HG03521 (cell line): ENCODE results near the gene ATP8B4.

Experiments
- ATAC-seq: cut with Tn5 transposase; IDR thresholded peaks from one replicate; pipeline ENCODE4 v1.9.1; 2021; ENCODE audit warnings: mild to moderate bottlenecking, moderate library complexity; ENCODE audit not compliant: unreplicated experiment

The ATP8B4 gene

GRCh38 chr15:50042775-50043174 lies 76.3 kb downstream of the ATP8B4 start:
- ATAC-seq = no peak

DNA sequence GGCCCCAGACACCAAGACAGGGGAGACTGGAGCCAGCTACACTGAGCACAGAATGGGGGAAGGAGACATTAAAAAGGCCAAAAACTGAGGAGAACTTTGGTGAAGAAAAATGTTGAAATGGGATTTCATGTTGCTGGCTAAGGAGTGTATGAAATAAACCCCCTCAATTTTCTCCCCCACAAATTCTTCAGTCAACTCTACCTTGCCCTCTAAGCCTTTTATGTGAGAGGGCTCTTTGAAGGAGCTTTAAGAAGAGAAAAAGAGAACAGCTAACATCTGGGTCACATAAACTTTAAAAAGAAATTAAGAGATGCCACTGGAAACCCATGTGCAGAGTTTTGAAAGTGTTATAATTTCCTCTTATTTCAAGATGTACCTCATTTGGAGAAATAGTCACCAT lies 88.6 kb downstream of the ATP8B4 start:
- ATAC-seq = no peak

GRCh38 chr15:50028326-50028725 lies 90.7 kb downstream of the ATP8B4 start:
- no peak for ATAC-seq

DNA sequence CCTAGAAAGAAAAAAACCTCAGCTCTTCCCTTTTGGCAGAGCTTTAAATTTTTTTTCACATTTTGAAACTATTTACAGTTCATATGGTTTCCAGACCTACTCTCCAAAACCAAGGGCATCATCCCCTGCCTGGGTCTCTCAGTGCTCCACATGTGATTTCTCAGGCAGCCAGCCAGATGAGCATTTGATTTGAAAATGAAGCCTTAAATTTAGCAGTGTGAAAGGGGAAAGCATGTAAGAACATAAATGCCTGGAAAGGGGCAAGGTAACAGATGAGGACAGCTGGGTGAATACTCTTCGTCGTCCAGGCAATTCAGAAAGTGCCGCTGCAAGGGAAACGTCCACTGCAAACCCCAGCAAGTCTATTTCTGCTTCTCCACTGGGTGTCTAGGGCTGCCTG lies 94.8 kb downstream of the ATP8B4 start:
- no peak for ATAC-seq

DNA sequence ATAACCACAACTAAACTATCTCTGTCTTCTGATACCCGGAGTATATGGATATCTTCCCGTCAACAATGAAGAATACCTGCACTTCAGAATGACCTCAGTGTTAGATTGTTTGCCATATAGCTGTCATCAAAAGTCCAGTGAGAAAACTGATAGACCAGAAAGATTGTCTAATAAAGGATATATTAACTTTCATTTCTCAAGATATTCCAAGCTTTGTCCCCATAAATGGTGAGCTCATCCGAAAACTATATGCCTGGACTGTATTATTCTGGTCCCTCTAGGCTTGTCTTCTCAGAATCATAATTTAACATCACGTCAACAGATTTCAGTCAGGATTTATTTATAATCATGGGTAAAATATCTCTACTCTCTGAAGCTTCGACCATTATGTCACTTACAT lies 100.5 kb downstream of the ATP8B4 start:
- ATAC-seq = no peak

DNA sequence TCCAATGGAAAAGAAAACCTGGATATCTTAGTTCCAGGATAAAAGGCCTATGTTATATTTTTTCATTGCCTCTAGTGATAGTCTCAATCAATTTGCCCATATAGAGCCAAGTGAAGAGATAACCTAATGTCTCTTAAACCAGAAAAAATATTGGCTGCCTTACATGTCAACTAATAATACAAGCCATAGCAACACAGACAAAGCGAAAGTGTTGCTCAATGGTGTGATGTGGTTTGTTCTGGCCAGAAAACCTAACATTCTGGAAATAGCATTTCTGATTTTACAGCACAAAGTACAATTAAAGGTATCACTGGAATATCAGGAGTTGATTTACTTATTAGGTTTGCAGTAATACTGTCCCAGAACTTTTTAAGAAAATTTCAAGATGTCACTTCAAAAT lies 101.5 kb downstream of the ATP8B4 start:
- no peak for ATAC-seq

GRCh38 chr15:50016951-50017350 lies 102.1 kb downstream of the ATP8B4 start:
- no peak for ATAC-seq

- no peak for ATAC-seq
Observed at GRCh38 chr15:50012790-50013189, 106.2 kb downstream of the ATP8B4 start.

DNA sequence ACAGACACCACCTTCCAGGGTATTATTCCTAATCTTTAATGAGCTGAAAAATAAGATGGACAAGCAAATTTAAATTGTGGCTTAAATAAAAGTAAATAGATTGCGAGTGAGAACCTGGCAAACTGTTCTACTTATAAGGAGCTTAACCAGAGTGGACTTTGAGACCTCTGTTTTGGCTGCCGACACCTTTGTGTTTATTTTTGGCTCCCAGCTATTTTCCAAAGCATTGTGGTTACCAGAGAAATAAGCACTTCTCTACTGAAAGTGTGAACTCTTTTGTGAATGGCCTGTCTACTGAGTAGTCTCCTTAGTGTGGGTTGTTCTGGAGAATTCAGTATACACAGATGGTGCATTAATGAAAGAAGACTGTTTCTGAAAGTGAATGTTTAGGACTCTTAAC lies 109.4 kb downstream of the ATP8B4 start:
- no peak for ATAC-seq

DNA sequence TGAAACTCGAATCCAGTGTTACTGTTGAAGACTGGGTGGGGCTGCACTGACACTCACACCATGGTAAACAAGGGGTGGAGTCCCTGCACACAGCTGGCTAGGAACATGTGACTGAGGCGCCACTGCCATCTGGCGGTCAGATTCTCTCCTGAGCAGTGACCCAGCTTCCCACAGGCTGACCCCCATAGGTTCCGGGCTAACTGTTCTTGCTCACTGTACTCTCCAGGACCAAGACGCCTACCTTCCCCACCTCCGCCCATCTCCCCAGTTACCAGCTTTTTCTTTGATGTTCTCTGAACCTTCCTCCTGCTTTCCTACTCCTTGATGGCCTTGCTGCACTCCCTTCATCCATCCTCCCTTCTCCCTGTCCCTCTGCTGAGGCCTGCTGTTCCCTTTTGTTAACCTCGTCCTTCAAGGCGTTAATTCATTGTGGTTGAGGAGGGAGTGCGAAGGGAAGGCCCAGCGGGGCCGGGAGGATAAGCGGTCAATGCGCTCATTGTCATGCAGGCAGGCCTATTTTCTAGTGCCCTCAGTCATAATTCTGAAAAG lies 115.2 kb downstream of the ATP8B4 start:
- peak; percentile 100 for ATAC-seq

- ATAC-seq = no peak
Observed at GRCh38 chr15:49991587-49991986, 127.4 kb downstream of the ATP8B4 start.

- ATAC-seq = no peak
Observed at GRCh38 chr15:49990835-49991545, 128.0 kb downstream of the ATP8B4 start.

- ATAC-seq = no peak
Observed at GRCh38 chr15:49989498-49989897, 129.5 kb downstream of the ATP8B4 start.

GRCh38 chr15:49988766-49989165 lies 130.3 kb downstream of the ATP8B4 start:
- ATAC-seq = no peak

DNA sequence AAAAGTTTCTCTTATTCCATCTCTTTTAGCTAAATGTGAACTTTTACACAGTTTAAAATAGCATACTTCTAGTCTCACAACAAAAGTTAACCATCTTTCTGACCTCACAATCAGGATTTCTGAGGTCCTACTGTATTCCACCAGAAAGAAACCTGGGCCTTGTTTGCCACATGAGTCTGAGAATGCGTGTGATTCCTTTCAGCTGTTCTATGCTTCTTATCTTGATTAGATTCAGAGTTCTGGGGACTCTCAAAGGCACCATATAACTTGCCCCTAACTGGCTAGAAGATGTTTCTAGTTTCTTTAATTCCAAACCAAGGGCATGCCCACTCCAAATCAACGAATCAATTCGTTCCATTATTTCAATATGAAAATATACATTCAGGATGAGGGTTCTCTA lies 131.1 kb downstream of the ATP8B4 start:
- no peak for ATAC-seq

- no peak for ATAC-seq
Observed at GRCh38 chr15:49987198-49987785, 131.7 kb downstream of the ATP8B4 start.

- ATAC-seq = no peak
Observed at GRCh38 chr15:49986326-49986725, 132.7 kb downstream of the ATP8B4 start.

DNA sequence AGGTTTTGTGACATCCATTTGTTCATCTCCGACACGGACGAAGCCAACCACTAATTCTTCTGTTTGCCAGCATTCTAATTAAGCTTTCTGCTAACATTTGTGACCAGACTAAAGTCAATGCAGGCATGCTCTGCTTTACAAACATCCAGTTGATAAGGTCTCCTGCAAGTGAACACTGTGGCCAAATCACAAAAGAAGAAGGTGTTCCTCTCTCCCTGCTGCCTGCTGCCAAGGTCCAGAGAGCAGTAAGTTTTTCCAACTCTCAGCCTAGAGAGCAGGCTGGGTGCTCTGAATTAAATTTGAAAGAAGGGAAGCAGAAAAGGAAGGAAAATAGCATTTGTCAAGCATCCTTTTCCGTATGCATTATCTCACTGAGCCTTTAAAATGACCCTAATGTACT lies 133.6 kb downstream of the ATP8B4 start:
- ATAC-seq = no peak

DNA sequence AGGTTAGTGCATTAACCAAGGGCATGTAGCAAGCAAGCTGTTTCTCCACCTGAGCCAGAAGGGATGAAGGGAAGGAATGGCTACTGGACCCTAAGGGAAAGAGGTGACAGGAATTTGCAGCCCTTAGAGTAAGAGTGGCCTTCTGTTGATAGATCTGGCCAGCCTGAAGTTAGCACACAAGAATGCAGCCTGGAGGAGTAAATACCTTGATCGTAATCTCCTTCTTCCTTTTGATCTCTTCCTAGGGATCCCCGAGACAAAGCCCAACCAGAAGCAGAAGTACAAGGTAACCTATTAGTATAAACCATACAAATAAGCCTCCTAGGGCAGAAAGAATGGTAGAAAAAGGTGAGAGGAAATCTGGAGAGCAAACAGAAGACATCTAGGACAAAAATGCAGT lies 134.6 kb downstream of the ATP8B4 start:
- ATAC-seq = no peak

GRCh38 chr15:49982584-49982983 lies 136.4 kb downstream of the ATP8B4 start:
- ATAC-seq = no peak

GRCh38 chr15:49979705-49980382 lies 139.2 kb downstream of the ATP8B4 start:
- ATAC-seq = no peak

- ATAC-seq = no peak
Observed at GRCh38 chr15:49978121-49978520, 140.9 kb downstream of the ATP8B4 start.
